ENCODE data around the gene PSMB2.

The PSMB2 gene

GRCh38 chr1:35659589-35659988, 18.3 kb upstream of the PSMB2 start:
- TF ChIP-seq, protein P1, sequence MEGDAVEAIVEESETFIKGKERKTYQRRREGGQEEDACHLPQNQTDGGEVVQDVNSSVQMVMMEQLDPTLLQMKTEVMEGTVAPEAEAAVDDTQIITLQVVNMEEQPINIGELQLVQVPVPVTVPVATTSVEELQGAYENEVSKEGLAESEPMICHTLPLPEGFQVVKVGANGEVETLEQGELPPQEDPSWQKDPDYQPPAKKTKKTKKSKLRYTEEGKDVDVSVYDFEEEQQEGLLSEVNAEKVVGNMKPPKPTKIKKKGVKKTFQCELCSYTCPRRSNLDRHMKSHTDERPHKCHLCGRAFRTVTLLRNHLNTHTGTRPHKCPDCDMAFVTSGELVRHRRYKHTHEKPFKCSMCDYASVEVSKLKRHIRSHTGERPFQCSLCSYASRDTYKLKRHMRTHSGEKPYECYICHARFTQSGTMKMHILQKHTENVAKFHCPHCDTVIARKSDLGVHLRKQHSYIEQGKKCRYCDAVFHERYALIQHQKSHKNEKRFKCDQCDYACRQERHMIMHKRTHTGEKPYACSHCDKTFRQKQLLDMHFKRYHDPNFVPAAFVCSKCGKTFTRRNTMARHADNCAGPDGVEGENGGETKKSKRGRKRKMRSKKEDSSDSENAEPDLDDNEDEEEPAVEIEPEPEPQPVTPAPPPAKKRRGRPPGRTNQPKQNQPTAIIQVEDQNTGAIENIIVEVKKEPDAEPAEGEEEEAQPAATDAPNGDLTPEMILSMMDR (conservative IDR thresholded peaks at IDR 0.05): no peak
- H3K27ac ChIP-seq: no peak overlapping the region

- no peak overlapping the region for H3K27ac ChIP-seq
- TF ChIP-seq, protein P1 (conservative IDR thresholded peaks at IDR 0.05): no peak
These were observed 16.5 kb upstream of the PSMB2 start for GRCh38 chr1:35657851-35658250.

DNA sequence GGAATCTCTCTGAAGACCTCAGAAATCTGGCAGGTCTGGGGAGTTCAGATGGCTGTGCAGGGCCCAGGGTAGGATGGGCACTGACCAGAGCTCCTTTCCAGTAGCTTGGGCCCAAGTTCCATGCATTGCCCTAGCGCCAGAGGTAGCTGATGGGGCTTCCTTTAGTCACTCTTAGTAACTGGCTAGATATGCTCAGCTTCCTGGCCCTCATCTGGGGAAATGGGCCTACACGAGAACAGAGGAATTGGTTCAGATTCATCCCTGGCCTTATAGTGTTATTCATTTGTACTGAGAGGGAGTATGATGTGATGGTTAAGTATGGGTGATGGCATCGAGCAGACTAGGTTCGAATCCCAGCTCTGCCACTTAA, 15.5 kb upstream of the PSMB2 start:
- no peak overlapping the region for H3K27ac ChIP-seq
- TF ChIP-seq, protein P1 (conservative IDR thresholded peaks at IDR 0.05): no peak

DNA sequence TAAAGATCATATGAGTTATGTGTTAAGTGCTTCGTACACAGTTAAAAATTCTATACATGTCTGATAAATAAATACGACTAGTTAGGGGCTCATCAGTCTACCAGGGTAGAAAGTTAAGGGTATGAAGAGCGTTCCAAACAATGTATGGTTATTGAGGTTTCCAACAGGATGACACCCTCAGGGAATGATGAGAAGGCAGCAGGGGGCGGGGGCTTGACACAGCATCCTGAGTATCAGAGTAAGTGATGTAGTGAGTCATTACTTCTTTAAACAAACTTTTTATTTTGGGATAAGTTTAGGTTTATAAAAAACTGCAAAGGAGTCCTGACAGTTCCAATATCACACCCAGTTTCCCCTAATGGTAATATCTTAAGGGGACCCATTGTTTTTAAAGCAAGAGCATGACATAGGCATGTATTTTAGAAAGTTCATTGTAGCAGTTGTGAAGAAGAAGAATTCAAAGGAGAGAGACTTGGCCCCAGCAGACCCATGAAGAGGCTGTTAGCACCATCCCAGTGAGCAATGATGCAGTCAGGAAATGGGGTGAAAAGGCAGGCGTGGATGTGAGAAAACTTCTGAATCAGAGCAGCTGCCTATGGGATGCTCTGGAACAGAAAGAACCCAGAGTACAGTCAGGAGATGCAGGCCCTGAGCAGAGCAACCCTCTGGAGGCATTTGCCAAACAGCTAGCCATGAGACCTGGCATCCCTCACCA, 15.0 kb upstream of the PSMB2 start:
- H3K27ac ChIP-seq: no peak overlapping the region
- TF ChIP-seq, protein P1 (conservative IDR thresholded peaks at IDR 0.05): no peak

GRCh38 chr1:35655196-35655595, 13.9 kb upstream of the PSMB2 start:
- TF ChIP-seq, protein P1 (conservative IDR thresholded peaks at IDR 0.05): no peak
- H3K27ac ChIP-seq: no peak overlapping the region

DNA sequence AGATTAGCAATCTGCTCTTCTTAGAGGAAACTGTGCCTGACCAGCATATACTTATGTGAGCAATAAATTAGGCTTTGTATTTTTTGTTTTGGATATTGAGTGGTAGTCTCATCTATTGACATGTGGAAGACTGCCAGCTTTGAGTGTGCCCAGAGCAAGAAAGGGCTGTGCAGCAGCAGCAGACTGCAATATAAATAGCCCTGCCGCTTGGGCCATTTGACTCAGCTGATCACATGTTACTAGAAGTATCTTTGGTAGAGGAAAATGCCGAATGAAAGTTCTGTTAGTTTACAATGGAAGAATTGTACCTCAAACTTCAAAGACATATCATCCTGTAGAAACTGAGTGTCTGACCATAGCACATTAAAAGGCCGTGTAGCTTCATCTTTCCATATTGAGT, 9.1 kb upstream of the PSMB2 start:
- TF ChIP-seq, protein P1 (conservative IDR thresholded peaks at IDR 0.05): no peak
- no peak overlapping the region for H3K27ac ChIP-seq

- no peak overlapping the region for H3K27ac ChIP-seq
- TF ChIP-seq, protein P1 (conservative IDR thresholded peaks at IDR 0.05): peak; percentile 55
These were observed 4.7 kb upstream of the PSMB2 start for GRCh38 chr1:35646043-35646442.
